ENCODE measurements around the gene PLPPR5.
A peak's percentile ranks its signal among the peaks of the same experiment; 100 is the strongest.

PLPPR5 gene

DNA sequence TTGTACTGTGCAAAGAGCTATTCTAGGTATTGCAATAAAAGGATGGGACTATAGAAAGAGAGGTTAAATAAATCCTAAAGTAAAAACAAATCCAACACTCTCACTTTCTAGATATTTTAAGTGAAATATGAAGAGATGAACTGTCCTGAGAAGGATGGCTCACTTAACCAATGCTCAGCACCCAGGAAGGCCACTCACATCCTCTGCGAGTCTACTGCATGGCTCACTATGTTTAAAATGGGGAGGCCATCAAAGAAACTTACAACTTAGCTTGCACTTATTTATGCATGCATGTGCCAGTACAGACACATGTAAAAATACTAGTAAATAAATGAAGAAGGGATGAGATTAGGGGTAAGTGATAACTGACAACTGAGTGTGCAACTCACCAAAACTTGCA lies 37.5 kb downstream of the PLPPR5 start:
- no peak for DNase-seq

GRCh38 chr1:98965394-98965793 lies 39.3 kb downstream of the PLPPR5 start:
- DNase-seq = no peak

DNA sequence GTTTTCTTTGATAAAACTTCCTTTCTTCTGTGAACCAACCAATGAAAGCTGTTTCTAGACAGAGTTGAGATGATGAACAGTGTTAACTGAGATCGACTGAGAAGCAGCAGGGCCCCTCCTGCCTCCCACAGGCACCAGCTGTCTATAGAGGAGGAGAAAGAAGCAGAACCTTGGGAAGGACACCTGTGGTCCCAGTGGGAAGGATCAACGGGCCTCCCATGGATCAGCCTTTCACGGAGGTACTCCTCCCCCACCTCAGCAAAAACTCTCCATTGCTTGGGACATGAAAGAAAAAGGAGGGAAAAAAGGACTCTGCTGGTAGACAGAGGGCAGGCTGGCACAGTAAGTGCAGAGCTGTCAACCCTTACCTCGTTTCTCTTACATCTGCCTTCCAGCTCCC lies 40.5 kb downstream of the PLPPR5 start:
- DNase-seq = no peak

GRCh38 chr1:98963064-98963758 lies 41.5 kb downstream of the PLPPR5 start:
- DNase-seq = peak; percentile 20

DNA sequence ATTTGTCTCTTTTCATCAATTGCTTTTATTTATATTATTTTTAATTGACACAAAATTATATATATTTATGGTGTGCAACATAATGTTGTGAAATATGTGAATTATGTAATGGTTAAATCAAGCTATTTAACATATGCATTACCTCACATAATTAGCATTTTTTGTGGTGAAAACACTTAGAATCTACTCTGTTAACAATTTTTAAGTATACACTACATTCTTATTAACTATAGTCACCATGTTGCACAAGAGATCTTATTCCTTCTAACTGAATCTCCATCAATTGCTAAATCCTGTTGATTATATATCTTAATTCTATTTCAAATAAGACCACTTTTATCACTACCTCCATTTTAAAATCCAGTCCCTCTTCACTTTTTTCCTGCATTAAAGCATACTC lies 42.5 kb downstream of the PLPPR5 start:
- DNase-seq = peak; percentile 86

DNA sequence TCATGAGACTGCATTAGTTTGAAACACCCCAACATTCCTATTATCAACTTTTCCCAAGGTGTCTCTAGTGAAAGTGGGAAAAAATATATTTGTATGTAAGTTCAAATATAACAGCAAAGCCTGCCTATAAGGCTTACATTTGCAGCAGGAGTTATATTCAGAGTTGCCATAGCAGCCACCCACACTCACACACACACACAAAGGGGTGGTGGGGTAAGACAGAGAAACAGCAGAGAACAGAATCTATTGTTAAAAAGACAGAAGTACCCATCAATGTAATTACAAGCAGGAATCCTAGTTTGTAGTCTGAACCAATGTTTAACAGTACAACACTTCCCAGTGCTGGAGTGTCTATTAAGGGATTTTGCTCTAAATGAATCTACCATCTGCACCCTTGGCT lies 55.0 kb downstream of the PLPPR5 start:
- DNase-seq = no peak

DNA sequence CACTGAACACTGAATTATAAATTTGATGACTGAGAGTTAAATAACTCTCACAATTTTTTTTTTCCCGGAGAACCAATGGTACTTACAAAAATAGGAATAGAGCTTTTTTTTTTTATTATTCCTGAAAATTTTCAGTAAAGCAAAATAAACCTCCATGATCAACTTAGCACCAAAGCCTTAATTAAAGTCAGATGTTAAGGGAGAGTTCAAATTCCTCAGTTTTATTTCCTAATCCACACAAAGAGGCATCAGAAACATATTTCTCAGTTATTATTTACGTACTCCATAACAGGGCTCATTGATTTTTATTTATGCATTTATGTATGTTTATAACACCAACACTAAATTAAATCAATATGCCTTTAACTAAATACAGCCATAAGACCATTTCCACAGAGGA lies 55.5 kb downstream of the PLPPR5 start:
- DNase-seq = no peak

- DNase-seq = no peak
Measured at GRCh38 chr1:98947071-98947470, 57.6 kb downstream of the PLPPR5 start.

- DNase-seq = peak; percentile 81
Measured at GRCh38 chr1:98940722-98941079, 64.0 kb downstream of the PLPPR5 start.

DNA sequence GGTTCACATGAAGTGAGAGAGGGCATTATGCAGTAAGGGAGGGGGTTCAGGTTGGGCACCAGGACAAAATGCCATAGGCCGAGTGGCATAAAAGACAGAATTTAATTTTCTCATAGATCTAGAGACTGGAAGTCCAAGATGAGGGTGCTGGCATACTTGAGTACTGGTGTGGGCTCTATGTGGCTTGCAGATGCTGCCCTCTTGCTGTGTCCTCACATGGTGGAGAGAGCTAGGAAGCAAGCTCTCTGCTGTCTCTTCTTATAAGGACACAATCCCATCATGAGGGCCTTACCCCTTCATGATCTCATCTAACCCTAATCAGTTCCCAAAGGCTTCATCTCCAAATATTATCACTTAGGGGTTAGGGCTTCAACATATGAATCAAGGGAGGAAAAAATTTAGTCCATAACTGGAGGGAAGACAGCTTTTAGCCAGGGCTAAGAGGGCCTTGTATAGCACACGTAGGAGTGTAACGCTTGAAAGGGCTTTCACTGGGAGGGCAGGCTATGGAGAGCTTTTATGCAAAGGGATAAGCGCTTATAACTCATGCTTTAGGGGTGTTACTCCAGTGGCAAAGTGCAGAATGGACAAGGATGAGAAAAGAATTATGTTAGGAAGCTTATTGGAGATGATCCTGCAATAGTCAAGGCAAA lies 64.5 kb downstream of the PLPPR5 start:
- peak; percentile 22 for DNase-seq

DNA sequence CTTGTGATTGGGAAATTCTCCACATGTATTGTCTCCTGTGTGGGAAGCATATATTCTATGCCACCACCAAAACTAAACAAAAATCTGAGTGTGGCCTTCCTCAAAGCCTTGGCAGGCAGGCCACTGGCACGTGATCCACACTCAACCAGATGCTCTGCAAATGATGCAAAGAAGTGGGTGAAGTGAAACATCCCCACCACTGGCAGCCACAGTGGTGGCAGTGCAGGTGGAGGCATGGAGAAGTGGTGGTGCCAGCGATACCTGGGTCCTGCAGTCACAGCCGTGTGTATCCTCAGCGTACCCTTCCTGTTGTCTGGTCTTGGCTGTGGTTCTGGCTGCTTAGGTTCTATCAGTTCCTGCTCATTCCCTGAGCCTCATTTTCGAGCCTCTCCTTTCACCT lies 65.2 kb downstream of the PLPPR5 start:
- no peak for DNase-seq

GRCh38 chr1:98937347-98937746 lies 67.3 kb downstream of the PLPPR5 start:
- DNase-seq = no peak

DNA sequence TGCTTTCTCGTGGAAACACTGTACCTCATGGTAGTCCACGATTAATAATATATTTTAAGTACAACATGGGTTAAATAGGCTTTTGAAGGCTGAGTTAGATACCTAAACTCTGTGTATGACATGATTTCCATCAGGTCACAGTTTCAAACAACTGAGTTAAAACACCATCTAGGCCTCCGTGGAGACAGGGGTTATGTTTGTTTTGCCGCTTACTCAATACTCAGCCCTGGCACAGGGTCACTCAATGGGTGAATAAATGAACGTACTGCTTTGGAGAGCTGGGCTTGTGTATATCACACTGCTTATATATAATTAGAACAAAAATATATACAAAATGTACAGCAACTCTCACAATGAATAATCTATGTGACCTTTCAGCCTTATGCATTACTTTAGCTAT lies 72.5 kb downstream of the PLPPR5 start:
- DNase-seq = no peak

- DNase-seq = no peak
Measured at GRCh38 chr1:98931128-98931835, 73.4 kb downstream of the PLPPR5 start.

DNA sequence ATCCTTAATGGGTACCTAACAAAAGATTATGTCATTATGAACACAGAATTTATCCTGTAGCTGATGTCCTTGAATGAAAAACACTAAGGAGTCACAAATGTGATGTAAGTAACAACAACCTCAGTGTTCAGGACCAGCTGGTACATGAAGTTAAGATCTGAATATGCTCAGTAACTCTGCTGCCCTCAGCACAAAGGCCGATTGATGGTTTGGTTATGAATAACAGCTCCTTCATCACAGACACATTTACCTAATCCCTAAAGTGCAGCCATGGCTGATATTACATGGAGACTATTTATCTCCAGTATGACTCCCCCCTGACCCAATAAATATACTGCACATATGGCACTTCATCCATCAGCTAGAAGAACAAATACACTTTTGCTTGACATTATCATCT lies 75.2 kb downstream of the PLPPR5 start:
- DNase-seq = no peak

GRCh38 chr1:98926597-98926996 lies 78.1 kb downstream of the PLPPR5 start:
- no peak for DNase-seq

GRCh38 chr1:98924977-98925376 lies 79.7 kb downstream of the PLPPR5 start:
- no peak for DNase-seq

DNA sequence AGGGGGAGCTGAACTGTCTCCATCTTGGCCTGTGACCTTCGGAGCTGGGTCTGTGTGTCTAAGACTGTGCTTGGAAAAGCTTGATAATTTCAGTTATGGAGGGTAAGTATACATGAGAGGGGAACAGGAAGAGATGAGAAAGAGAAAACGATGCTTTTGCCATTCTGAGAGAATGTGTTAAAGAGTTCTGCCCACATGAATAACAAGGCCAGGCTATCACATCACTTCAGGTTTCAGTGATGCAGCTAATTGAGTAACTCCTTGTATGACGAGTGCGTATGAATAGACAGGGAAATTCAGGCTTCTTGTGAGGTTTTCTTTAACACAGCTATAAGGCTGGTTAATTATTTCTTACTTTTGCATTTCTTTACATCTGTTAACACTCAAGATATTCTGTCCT lies 81.0 kb downstream of the PLPPR5 start:
- DNase-seq = no peak

DNA sequence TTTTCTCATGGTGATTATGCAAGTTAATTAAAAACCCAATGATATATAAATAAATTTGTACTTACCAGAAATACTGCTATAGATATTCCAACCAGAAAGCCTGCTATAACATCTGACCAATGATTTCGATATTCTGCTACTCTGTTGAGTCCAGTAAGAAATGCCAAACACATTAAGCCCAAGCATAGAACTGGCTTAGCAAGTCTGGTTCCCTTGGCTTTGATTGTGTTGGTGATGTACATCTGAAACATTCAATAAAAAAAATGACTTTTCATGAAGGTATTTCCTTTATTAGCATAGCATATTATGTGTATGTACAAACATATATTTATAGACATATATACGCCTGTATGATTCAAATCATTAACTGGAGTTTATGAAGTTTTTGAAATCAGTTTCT lies 82.8 kb downstream of the PLPPR5 start:
- DNase-seq = peak; percentile 49

- peak; percentile 88 for DNase-seq
Measured at GRCh38 chr1:98920441-98921110, 84.1 kb downstream of the PLPPR5 start.

DNA sequence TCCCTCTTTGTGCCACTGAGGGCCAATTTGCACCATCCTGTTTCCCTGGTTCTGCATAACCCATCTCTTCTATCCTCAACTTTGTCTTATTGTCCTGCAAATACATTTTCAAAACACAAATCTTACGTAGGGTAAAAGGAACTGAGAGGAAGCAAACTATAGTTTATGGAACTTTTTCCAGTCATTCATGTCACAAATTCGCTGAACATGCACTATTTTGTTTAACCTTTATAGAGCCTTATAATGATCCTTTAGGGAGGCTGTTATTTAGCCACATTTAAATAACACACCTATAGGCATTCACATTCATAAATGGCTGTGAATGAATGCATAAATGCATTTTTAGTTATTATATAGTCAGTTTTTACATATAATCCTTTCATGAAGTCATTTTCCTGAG lies 85.0 kb downstream of the PLPPR5 start:
- DNase-seq = no peak

- no peak for DNase-seq
Measured at GRCh38 chr1:98919211-98919610, 85.5 kb downstream of the PLPPR5 start.

DNA sequence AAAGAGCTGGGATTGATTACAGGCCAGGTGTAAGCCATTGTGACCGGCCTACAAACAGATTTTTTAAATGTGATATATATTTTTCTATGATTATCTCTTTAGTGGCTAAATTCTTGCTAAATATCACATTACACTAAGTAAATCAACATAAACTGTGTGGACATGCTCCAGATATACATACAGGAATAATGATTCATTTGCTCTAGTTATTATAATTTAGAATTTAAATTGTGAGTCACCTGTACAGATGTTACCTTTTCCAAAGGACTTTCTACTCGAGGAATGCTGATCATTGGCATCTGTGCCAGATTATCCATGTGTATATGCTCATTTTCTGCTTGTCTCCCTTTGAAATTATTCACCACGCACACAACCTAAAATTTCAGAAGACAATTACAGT lies 90.1 kb downstream of the PLPPR5 start:
- no peak for DNase-seq

- DNase-seq = no peak
Measured at GRCh38 chr1:98910827-98911226, 93.8 kb downstream of the PLPPR5 start.
